K562 (cell line): ENCODE measurements around the gene UHRF1. TPM values are rescaled to one million over a fixed set of nuclear protein-coding genes. Genes with fewer than 3 reads are reported as not detected.

ENCODE experiments used
- ADNP ChIP-seq: fragments of 200-800 bp; sonication (Bioruptor generic); IDR thresholded peaks from 2 replicates; pipeline ENCODE4 v1.6.1; 2016; ENCODE audit warnings: missing genetic modification characterization, missing compliant biosample characterization
- ASH1L ChIP-seq: fragments of 450-650 bp; IDR thresholded peaks from 2 replicates; pipeline ENCODE4 v1.6.1; 2018; ENCODE audit warnings: borderline replicate concordance, mild to moderate bottlenecking, low read depth; ENCODE audit not compliant: partially characterized antibody
- BCOR ChIP-seq: fragments of 450-650 bp; IDR thresholded peaks from 2 replicates; pipeline ENCODE4 v1.6.1; 2016
- HES1 ChIP-seq: fragments of 450-650 bp; IDR thresholded peaks from 2 replicates; pipeline ENCODE4 v1.6.1; 2016; ENCODE audit warnings: low read depth, mild to moderate bottlenecking, moderate library complexity
- HNRNPL ChIP-seq: fragments of 200-400 bp; formaldehyde crosslinking; IDR thresholded peaks from 2 replicates; pipeline ENCODE4 v1.6.1; 2017; ENCODE audit warnings: low read depth, mild to moderate bottlenecking, low read length
- KDM1A ChIP-seq, 2 experiments: fragments of 450-650 bp; IDR thresholded peaks; 2 replicates each; pipeline ENCODE4 v1.6.1; 2016; ENCODE audit warnings: mild to moderate bottlenecking in 2 of 2
- NFXL1 ChIP-seq: fragments of 450-650 bp; formaldehyde crosslinking; IDR thresholded peaks from 2 replicates; pipeline ENCODE4 v1.4.0; 2021; ENCODE audit warnings: mild to moderate bottlenecking
- POU5F1 ChIP-seq: fragments of 150-350 bp; IDR thresholded peaks from 2 replicates; pipeline ENCODE4 v1.6.1; 2014; ENCODE audit warnings: borderline replicate concordance, low read length, low read depth, mild to moderate bottlenecking; ENCODE audit not compliant: partially characterized antibody
- SETDB1 ChIP-seq: IDR thresholded peaks from one replicate; pipeline ENCODE4 v1.6.1; 2012; ENCODE audit warnings: low read length, control low read depth, inconsistent platforms
- SOX6 ChIP-seq: fragments of 450-650 bp; IDR thresholded peaks from 2 replicates; pipeline ENCODE4 v1.6.1; 2014; ENCODE audit warnings: mild to moderate bottlenecking
- ZBTB40 ChIP-seq, 2 experiments: fragments of 450-650 bp in 1 of 2; sonication (generic) in 1 of 2; formaldehyde crosslinking in 1 of 2; IDR thresholded peaks; 2 replicates each; pipeline versions ENCODE4 v1.7.1 to v1.9.0; 2016 to 2022; ENCODE audit warnings: inconsistent platforms in 1 of 2, mild to moderate bottlenecking in 1 of 2, missing genetic modification reagents in 1 of 2
- ZNF143 ChIP-seq: sonication (generic); formaldehyde crosslinking; IDR thresholded peaks from 2 replicates; pipeline ENCODE4 v1.9.0; 2022; ENCODE audit warnings: mild to moderate bottlenecking, missing genetic modification reagents
- ZNF24 ChIP-seq: fragments of 450-650 bp; IDR thresholded peaks from 2 replicates; pipeline ENCODE4 v1.6.1; 2016
- ZNF644 ChIP-seq: fragments of 200-800 bp; sonication (Bioruptor generic); IDR thresholded peaks from 2 replicates; pipeline ENCODE4 v1.6.1; 2016; ENCODE audit warnings: low read depth, missing genetic modification characterization, missing compliant biosample characterization
- polyA plus RNA-seq, 8 experiments: library from polyadenylated mRNA; depleted of rRNA in 4 of 8; stranded (reverse) in 5 of 8; unstranded in 3 of 8; fragments of >200 nt; fragmentation: Nextera tagmentation in 2 of 8; fragmentation: Illumina TruSeq in 1 of 8; extraction: Ambion mirVana in 2 of 8; extraction: Trizol in 1 of 8; gene quantifications; 2 replicates each; pipeline versions ENCODE4 v1.2.1 to v1.2.3, GENCODE V29; 2011 to 2014; ENCODE audit warnings: inconsistent platforms in 1 of 8, missing spikeins in 1 of 8
- total RNA-seq, 7 experiments: library from RNA; depleted of rRNA in 6 of 7; stranded (reverse); fragments of >200 nt in 6 of 7; fragmentation: Illumina TruSeq in 2 of 7; extraction: Trizol in 2 of 7; gene quantifications; 2 replicates each; pipeline versions ENCODE4 v1.2.1 to v1.2.3, GENCODE V29; 2011 to 2021; ENCODE audit warnings: low replicate concordance in 1 of 7

The UHRF1 gene
- total and polyA plus RNA-seq, 9 of the 15 experiments (the other 6 are each of a cell fraction or from before 2014, with no cell fraction given): 6.0 to 101 (median 30.9) TPM

GRCh38 chr19:4962085-4962619 lies 52.9 kb downstream of the UHRF1 start (continued):
- peak; percentile 93 for TF ChIP-seq ZBTB40 (IDR thresholded peaks at IDR 0.05)
- TF ChIP-seq ZBTB40 (CRISPR knock-in tag; IDR thresholded peaks at IDR 0.05): peak; percentile 94
- no peak for TF ChIP-seq NFXL1 (CRISPR knock-in tag)
- no peak for TF ChIP-seq ZNF644 (tag)
- TF ChIP-seq ZNF24: no peak
- TF ChIP-seq HES1: no peak
- TF ChIP-seq BCOR: peak; percentile 77
- no peak for TF ChIP-seq ASH1L
- peak; percentile 48; the same call in 1 of the 2 replicates for TF ChIP-seq ADNP (tag)
- TF ChIP-seq KDM1A (IDR thresholded peaks at IDR 0.05): 0 out of 4 replicates have a peak, but pooled peaks of 1 of the 2 experiments have one; percentile 54
- no peak for TF ChIP-seq HNRNPL
- TF ChIP-seq ZNF143 (CRISPR knock-in tag): no peak
- TF ChIP-seq POU5F1: no peak
- TF ChIP-seq SOX6: no peak
- TF ChIP-seq SETDB1: no peak
- TF ChIP-seq, all 486 proteins: peak for 5
